GM21619 (cell line): ENCODE data around the gene TXNRD1.

ENCODE experiments used
- ATAC-seq: cut with Tn5 transposase; IDR thresholded peaks from one replicate; pipeline ENCODE4 v1.9.1; 2021; ENCODE audit not compliant: unreplicated experiment

Gene TXNRD1

DNA sequence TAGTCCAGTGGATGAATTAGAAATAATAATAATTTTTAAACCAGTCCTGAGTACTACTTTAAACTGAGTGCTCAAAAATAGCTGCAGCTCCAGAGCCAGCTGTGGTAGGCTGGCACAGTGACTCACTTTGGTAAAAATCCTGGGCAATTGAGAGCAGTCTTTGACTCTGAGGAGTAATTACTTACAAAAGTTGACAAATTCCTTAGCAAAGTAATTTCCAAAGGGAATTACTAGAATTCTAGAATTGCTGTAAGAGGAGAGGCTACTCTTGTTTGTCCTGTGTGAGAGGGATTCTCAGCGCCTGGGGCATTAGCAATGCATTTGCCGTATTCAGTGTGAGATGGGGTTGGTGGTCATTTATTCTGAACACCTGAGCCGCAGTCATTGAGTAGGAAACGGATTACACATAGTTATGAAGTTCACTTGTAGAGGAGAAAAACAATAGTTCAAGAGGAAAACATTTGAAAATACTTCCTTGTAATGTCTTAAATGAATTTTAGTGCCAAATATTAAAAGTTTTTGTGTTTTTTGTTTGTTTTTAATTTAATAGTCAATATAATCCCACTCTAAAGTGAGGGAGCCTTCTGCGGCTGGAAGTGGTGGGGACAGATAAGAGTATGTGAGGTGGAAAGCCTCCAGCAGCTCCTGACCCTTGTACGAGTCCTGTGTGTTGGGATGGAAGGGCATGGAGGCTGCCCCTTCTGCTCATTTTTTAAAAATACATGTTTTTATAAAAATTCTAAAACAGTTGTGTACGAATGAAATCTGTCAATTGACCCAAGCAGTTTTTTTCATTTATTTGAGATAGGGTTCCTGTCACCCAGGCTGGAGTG is 129.9 kb downstream of the TXNRD1 start:
- ATAC-seq = no peak

DNA sequence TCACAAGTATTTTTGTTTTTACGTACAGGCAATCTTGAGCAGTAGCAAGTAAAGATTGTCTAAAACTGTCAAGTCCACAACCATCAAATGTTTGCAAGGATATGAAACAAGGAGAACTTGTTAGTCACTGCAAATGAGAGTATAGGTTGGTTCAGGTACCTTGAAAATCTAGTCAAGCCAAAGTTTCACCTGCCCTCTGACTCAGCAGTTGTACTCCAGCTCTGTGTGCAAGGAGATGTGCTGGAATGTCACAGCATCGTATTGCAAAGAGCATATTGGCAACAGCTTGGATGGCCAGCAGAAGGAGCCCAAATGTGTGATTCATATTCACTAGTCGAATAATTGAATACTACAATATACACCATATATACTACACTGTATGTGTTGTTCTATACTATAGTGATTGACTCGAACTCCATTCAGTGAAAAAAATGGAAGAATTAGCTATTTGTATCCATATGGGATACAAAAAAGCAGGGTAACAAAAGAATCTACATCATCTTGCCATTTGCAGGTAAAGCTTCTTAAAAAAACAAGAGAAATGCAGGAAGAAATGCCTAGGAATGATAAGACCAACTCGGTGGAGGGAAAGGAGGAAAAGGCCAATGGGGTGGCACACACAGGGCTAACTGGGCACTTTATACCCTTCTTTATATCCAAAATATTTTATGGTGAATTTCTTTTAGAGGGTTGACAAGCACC is 131.9 kb downstream of the TXNRD1 start:
- no peak for ATAC-seq

- ATAC-seq = no peak
Measured at GRCh38 chr12:104348283-104348993, 132.9 kb downstream of the TXNRD1 start.

GRCh38 chr12:104348994-104349494 is 133.5 kb downstream of the TXNRD1 start:
- ATAC-seq = no peak

GRCh38 chr12:104350211-104351056 is 134.9 kb downstream of the TXNRD1 start:
- ATAC-seq = no peak

- no peak for ATAC-seq
Measured at GRCh38 chr12:104351057-104351983, 135.7 kb downstream of the TXNRD1 start.

DNA sequence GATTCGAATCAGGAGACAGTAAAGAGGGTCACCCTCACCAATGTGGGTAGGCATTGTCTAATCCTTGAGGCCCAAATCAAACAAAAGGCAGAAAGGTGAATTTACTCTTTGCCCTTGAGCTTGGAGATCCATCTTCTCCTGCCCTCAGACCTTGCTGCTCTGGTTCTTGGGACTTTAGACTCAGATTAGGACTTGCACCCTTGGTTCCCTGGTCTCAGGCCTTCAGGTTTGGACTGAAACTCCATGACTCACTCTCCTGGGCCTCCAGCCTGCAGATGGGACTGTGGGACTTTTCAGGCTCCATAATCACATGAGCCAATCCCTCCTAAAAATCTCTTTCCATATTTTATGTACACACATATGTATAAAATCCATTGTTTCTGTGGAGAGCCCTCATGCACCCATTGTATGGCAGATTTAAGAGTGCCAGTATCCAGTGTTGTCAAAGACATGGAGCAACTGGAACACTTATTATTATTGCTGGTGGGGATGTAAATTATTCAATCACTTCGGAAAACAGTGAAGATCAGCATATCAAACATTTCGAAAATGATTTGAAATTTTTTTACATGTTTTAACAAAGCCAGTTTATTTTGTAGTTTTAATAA is 136.6 kb downstream of the TXNRD1 start:
- no peak for ATAC-seq

GRCh38 chr12:104353012-104353981 is 137.7 kb downstream of the TXNRD1 start:
- no peak for ATAC-seq

DNA sequence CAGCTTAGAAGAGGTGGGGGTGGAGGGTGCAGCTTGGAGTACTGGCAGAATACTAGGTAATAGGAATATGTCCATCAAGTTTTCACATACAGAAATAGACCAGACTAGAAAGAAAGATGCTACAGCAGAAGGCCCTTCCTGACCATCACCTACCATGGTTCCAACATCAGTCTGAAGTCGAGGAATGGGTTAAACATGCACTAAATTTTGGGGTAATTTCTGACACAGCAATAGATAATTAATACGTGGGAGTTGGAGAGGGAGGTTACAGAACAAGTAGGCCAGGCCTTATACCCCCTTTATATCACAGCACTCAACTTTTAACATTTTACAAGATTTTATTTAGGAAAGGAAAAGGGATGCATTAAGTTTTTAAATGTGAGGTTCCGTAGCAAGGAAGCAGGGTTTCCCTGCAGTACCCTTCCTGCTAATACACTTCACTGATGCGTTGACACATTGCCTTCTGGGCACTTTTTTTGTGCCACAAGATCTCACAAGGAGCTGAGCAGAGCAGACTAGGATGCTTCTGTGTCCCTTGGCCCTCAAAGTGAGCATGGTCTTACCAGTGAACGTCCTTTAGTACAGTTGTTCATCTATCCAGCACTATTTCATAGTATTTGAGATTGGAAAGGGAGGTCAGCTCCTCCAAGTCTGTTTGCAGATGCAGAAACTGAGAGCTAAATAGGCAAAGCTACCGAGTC is 138.7 kb downstream of the TXNRD1 start:
- no peak for ATAC-seq

DNA sequence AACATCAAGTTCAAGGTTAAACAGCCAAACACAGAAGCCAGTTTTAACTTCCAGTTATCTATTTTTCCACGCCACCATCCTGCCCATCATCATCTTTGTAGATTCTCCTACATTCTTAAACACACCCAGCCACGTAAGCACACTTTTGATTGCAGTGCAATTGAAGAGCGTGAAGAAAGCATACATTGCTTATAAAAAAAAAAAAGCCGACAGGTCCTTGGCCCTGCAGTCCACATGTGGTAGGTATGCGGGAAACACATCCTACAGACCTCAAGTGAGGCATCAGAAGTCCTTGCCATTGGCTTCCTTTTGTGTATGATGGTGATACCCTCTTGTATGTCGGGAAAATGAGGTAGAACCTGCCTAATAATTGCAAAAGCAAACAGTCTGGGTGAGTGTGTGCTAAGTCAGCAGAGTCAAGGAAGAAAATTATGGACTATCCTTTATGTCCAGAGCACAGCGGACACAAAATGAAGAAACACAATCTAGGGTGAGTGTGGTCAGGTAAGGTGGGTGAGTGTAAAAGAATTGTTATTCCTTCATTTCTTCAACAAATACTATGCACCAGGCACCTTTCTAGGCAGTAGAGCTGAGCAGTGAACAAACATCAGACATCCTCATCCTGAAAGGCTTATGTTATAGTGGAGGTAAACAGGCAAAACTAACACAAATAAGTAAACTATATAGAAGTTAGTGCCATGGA is 139.4 kb downstream of the TXNRD1 start:
- ATAC-seq = no peak

DNA sequence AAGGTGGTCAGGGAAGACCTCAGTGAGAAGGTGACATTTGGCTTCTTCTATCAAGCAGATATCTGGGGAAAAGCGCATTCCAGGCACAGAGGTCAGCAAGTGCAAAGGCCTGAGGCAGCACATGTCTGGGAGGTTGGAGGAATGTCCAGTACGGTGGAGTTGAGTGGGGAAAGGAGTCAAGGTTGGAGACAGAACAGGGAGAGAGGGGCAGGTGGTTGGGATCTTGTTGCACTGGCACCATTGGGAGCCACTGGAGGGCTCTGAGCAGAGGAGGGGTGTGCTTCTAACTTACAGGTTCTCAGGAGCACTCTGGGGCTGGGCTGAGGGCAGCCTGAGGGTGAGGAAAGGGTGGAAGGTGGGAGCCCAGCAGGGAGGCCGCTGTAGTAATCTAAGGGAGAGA is 140.1 kb downstream of the TXNRD1 start:
- ATAC-seq = no peak

GRCh38 chr12:104356231-104357115 is 140.9 kb downstream of the TXNRD1 start:
- no peak for ATAC-seq

DNA sequence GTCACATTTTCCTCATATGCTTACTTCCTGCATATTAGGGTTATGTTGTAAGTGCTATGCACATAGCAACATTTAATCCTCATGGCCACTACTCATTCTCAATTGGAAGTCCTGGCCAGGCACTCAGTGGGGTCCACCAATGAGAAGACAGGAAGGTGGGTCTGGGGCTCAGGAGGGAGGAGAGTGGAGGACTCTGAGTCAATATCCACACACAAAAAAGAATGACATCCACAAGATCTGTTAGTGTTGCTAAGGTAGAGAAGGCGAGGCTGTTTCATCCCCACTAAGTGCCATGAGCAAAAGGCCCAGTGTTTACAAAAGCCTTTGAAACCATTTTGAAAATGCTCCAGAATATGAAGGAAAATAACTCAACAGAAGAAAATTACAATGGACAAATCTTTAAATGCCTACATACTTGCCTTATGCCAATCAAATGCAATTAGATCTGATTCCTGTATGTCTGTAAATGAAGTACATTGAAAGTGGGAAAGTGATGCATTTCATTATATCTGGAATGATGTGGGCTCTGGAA is 141.9 kb downstream of the TXNRD1 start:
- no peak for ATAC-seq

DNA sequence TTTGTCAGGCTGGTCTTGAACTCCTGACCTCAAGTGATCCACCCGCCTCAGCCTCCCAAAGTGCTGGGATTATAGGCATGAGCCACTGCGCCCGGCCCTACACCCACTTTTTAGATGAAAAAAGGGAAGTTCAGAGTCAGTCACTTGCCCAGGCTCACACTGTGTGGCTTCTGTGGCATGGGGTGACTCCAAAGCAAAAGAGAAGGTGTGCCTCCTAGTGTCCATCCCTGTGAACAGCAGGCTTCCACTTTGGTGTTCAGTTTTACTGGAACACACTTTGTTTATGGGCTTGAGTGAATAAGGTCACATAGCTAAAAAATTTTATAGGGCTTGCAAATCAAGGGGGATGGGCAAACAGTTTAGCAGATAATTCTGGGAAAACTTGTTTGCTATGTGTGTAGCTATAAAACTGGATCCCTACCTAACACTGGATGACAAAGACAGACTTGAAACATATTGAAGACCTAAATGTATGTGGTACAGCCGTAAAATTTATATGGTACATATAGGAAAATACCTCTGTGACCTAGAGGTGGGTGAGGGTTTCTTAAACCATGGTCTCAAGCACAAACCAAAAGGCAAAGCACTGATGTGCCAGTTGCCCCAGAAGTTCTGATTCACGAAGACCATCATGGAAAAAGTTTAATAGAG is 142.9 kb downstream of the TXNRD1 start:
- ATAC-seq = peak; percentile 74

- no peak for ATAC-seq
Measured at GRCh38 chr12:104359216-104359615, 143.6 kb downstream of the TXNRD1 start.
